Measurements from ENCODE around the gene CDNF.
"Not testable (repeated sequence)": the region's sequence is repeated elsewhere in the genome, so short reads cannot be mapped to it uniquely, and the experiment has no call there.

The CDNF gene

GRCh38 chr10:14837757-14838581, at the start of gene CDNF, which contains the start of the genes HSPA14 and MSANTD7:
Gene CDNF, minus strand, starts transcription at chr10:14838037. Its CDS starts 91 bp downstream, at chr10:14837946.
Gene HSPA14, plus strand, starts transcription at chr10:14838306. Its CDS starts 97 bp downstream, at chr10:14838403.
Gene MSANTD7, plus strand, starts transcription at chr10:14838306. Its CDS starts 3,979 bp downstream, at chr10:14842285.
- peak; percentile 98 to 99 for DNase-seq (ENCODE audit: low read depth in 2 of 2)

GRCh38 chr10:14884082-14884481, 46.2 kb upstream of the CDNF start:
- no peak for DNase-seq (ENCODE audit: low read depth in 2 of 2)

GRCh38 chr10:14880229-14880628, 42.4 kb upstream of the CDNF start:
- DNase-seq (ENCODE audit: low read depth in 2 of 2), result no peak

- no peak for DNase-seq (ENCODE audit: low read depth in 2 of 2)
These were observed 42.0 kb upstream of the CDNF start for GRCh38 chr10:14879928-14880193.

- DNase-seq (ENCODE audit: low read depth in 2 of 2), result no peak
These were observed 41.5 kb upstream of the CDNF start for GRCh38 chr10:14879124-14879927.

- peak; percentile 89 to 90 for DNase-seq (ENCODE audit: low read depth in 2 of 2)
These were observed 40.7 kb upstream of the CDNF start, which contains the start of gene SUV39H2 for GRCh38 chr10:14878266-14879123. Gene SUV39H2, plus strand, starts transcription at chr10:14878866. Its CDS starts 23 bp downstream, at chr10:14878889.

- DNase-seq (ENCODE audit: low read depth in 2 of 2), result no peak
These were observed 38.9 kb upstream of the CDNF start for GRCh38 chr10:14876764-14877163.

- DNase-seq (ENCODE audit: low read depth in 2 of 2), result no peak
These were observed 38.1 kb upstream of the CDNF start for GRCh38 chr10:14875941-14876340.

- DNase-seq (ENCODE audit: low read depth in 2 of 2), result peak; percentile 23 to 28
These were observed 35.4 kb upstream of the CDNF start for GRCh38 chr10:14873090-14873760.

GRCh38 chr10:14864871-14865270, 27.0 kb upstream of the CDNF start:
- DNase-seq (ENCODE audit: low read depth in 2 of 2), result not testable (repeated sequence)

- DNase-seq (ENCODE audit: low read depth in 2 of 2), result not testable (repeated sequence)
These were observed 26.6 kb upstream of the CDNF start for GRCh38 chr10:14864466-14864865.

- DNase-seq (ENCODE audit: low read depth in 2 of 2), result no peak
These were observed 23.0 kb upstream of the CDNF start for GRCh38 chr10:14860791-14861190.

- no peak for DNase-seq (ENCODE audit: low read depth in 2 of 2)
These were observed 21.9 kb upstream of the CDNF start for GRCh38 chr10:14859775-14860174.

- no peak for DNase-seq (ENCODE audit: low read depth in 2 of 2)
These were observed 21.2 kb upstream of the CDNF start for GRCh38 chr10:14859043-14859442.

- no peak for DNase-seq (ENCODE audit: low read depth in 2 of 2)
These were observed 20.6 kb upstream of the CDNF start for GRCh38 chr10:14858338-14858960.

GRCh38 chr10:14855453-14855852, 17.6 kb upstream of the CDNF start:
- no peak for DNase-seq (ENCODE audit: low read depth in 2 of 2)

GRCh38 chr10:14852236-14852635, 14.4 kb upstream of the CDNF start:
- DNase-seq (ENCODE audit: low read depth in 2 of 2), result no peak

- DNase-seq (ENCODE audit: low read depth in 2 of 2), result no peak
These were observed 7.1 kb upstream of the CDNF start for GRCh38 chr10:14844948-14845347.

- DNase-seq (ENCODE audit: low read depth in 2 of 2), result no peak
These were observed 5.6 kb upstream of the CDNF start for GRCh38 chr10:14843327-14843988.

- DNase-seq (ENCODE audit: low read depth in 2 of 2), result no peak
These were observed 2.3 kb upstream of the CDNF start for GRCh38 chr10:14840178-14840577.
